GM12801 (cell line): ENCODE measurements around the gene CYP51A1.

ENCODE experiments used
- CTCF ChIP-seq: IDR thresholded peaks from one replicate; pipeline ENCODE4 v1.5.1; 2011; ENCODE audit warnings: control low read depth; ENCODE audit not compliant: insufficient read length; ENCODE audit errors: extremely low read depth

Gene CYP51A1

GRCh38 chr7:92155108-92155739, 20.9 kb upstream of the CYP51A1 start:
- no peak for TF ChIP-seq CTCF

DNA sequence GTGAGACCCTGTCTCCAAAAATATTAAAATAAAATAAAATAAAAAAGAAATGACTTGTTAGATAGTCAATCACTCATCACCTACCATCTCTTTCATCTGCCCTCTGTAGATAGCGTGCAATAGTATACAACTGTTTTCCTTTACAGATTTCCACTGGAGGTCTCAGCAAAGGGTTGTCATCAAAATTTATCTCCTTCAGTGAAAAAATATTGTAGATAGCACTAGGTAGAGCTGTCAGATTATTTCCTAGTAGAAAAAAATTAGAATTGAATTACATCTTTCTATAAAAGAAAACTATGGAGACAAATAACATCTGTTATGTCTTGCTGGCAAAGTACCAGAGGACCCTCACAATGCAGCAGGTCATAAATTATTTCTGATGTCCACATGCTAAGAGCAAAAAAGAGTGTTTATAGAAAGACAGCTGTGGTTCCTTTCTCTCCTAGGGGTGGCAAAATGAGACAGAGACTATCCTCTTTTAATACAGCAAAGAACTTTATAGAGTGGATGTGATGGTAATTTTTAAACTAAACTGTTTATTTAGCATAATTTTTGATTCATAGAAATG, 16.3 kb upstream of the CYP51A1 start:
- no peak for TF ChIP-seq CTCF

GRCh38 chr7:92149736-92150239, 15.5 kb upstream of the CYP51A1 start:
- no peak for TF ChIP-seq CTCF

- no peak for TF ChIP-seq CTCF
Observed at GRCh38 chr7:92141161-92141560, 6.9 kb upstream of the CYP51A1 start.

DNA sequence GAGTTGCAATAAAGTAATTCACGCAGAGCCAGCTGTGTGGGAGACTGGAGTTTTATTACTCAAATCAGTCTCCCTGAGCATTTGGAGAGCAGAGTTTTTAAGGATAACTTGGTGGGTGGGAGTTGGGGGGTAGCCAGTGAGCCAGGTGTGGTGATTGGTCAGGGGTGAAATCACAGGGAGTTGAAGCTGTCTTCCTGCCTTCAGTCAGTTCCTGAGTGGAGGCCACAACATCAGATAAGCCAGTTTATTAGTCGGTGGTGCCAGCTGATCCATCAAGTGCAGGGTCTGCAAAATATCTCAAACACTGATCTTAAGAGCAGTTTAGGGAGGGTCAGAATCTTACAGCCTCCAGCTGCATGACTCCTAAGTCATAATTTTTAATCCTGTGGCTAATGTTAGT, 3.3 kb upstream of the CYP51A1 start:
- TF ChIP-seq CTCF = no peak

- TF ChIP-seq CTCF = no peak
Observed at GRCh38 chr7:92135052-92135889, 994 bp upstream of the CYP51A1 start.

- no peak for TF ChIP-seq CTCF
Observed at GRCh38 chr7:92133737-92134270, 473 bp downstream of the CYP51A1 start.
